Measurements from ENCODE around the gene FFAR1. TPM values are rescaled to one million over a fixed set of nuclear protein-coding genes. Genes with fewer than 3 reads are reported as not detected.

The FFAR1 gene
- polyA plus RNA-seq, 3 donors, result 0.04 TPM; not detected in 2

DNA sequence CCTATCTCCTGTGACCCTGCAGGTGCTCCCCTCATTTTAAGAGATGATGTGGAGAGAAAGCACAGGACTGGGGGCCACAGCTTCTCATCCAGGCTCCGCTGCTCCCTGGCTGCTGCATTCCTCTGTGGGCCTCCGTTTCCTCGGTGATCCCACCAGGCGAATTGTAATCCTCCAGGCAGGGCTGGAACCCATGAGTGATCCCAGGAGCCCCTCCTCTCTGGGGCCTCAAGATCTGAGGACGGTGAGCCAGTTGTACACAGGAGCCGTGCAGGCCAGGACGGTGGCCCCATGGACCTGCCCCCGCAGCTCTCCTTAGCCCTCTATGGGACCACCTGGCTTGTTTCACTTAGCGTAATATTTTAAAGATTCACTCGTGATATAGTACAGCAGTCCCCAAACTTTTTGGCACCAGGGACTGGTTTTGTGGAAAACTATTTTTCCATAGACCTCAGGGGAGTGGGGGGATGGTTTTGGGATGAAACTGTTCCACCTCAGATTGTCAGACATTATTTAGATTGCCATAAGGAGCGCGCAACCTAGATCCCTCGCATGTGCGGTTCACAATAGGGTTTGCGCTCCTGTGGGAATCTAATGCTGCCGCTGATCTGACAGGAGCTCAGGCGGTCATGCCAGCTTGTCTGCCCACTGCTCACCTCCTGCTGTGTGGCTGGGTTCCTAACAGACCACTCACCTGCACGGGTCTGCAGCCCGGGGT, 16.2 kb downstream of the FFAR1 start:
- no peak overlapping the region for H2AFZ ChIP-seq (ENCODE audit: insufficient read depth, low read depth, low read length, poor library complexity, severe bottlenecking)
- DNase-seq, result no peak
- no peaks in the 10 kb centered on the region for H3K36me3 Mint-ChIP-seq
- peaks cover under 1% of the 10 kb centered on the region for H3K4me1 Mint-ChIP-seq
- no peaks in the 10 kb centered on the region for H4K20me1 ChIP-seq (ENCODE audit: insufficient read depth, low read length)
- no peaks in the 10 kb centered on the region for H3K36me3 ChIP-seq (replicated peaks in 1 of 2; ENCODE audit: control insufficient read depth in 1 of 2, insufficient read depth in 2 of 2, low read length in 2 of 2)
- intact Hi-C loops (cut with micrococcal nuclease), result no loop called here
- H3K79me2 ChIP-seq (ENCODE audit: insufficient read depth, low read length), result no peaks in the 10 kb centered on the region
- H3K9me3 ChIP-seq (replicated peaks in 1 of 2; ENCODE audit: control insufficient read depth in 1 of 2, insufficient read depth in 1 of 2, low read length in 2 of 2), result peaks cover 0 to 2% of the 10 kb centered on the region in 2 donors
- H3K9me3 Mint-ChIP-seq, result peaks cover 0 to 6% (median 3%) of the 10 kb centered on the region in 7 donors
- H3K4me2 ChIP-seq (replicated peaks; ENCODE audit: extremely low read depth, low read length, poor library complexity, severe bottlenecking), result no peak overlapping the region
- H3K4me1 ChIP-seq (ENCODE audit: control insufficient read depth in 1 of 2, insufficient read depth in 2 of 2, low read length in 2 of 2), result no peaks in the 10 kb centered on the region
- H3K27me3 Mint-ChIP-seq (ENCODE audit: low read depth in 3 of 3), result peaks cover 0 to 20% (median 8%) of the 10 kb centered on the region in 3 donors
- H3K4me3 ChIP-seq (replicated peaks in 1 of 3; ENCODE audit: low read depth in 2 of 3, low read length in 3 of 3), result no peak overlapping the region
- H3K4me3 Mint-ChIP-seq, result no peak overlapping the region
- H3K27ac ChIP-seq (ENCODE audit: low read depth in 1 of 2, low read length in 2 of 2), result no peak overlapping the region
- TF ChIP-seq, protein P1, sequence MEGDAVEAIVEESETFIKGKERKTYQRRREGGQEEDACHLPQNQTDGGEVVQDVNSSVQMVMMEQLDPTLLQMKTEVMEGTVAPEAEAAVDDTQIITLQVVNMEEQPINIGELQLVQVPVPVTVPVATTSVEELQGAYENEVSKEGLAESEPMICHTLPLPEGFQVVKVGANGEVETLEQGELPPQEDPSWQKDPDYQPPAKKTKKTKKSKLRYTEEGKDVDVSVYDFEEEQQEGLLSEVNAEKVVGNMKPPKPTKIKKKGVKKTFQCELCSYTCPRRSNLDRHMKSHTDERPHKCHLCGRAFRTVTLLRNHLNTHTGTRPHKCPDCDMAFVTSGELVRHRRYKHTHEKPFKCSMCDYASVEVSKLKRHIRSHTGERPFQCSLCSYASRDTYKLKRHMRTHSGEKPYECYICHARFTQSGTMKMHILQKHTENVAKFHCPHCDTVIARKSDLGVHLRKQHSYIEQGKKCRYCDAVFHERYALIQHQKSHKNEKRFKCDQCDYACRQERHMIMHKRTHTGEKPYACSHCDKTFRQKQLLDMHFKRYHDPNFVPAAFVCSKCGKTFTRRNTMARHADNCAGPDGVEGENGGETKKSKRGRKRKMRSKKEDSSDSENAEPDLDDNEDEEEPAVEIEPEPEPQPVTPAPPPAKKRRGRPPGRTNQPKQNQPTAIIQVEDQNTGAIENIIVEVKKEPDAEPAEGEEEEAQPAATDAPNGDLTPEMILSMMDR (IDR thresholded peaks at IDR 0.05), result no peak
- no peak overlapping the region for H3K9ac ChIP-seq (ENCODE audit: insufficient read depth, low read length, poor library complexity, severe bottlenecking)
- 93% methylated on average over 17 of the region's 19 CpGs for WGBS (ENCODE audit: insufficient coverage)
- no peak overlapping the region for H3K27ac Mint-ChIP-seq
- peaks cover 0 to 4% of the 10 kb centered on the region in 2 donors for H3K27me3 ChIP-seq (ENCODE audit: control insufficient read depth in 2 of 2, insufficient read depth in 2 of 2, low read length in 2 of 2)

DNA sequence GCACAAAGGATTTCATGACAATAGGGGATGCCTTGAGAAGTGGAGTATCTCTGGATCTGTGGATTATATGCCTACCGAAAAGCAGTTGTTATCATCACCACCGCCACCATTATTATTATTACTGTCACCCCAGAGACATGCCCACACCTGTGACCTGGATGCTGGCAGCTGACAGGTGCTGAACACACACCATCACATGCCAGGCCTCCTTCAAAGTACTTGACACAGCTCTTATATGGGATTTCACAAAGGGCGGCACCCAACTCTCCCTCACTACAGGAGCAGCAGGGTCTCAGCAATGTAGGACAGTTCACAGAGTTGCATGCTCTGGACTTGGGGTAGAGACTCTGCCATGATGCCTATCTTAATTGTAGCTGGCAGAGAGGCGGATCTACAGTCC, 17.6 kb downstream of the FFAR1 start:
- Histone ChIP-seq H3K27me3 (ENCODE audit: control insufficient read depth in 2 of 2, insufficient read depth in 2 of 2, low read length in 2 of 2) (peaks cover 0 to 4% of the 10 kb centered on the region in 2 donors), H3K4me3 (replicated peaks in 1 of 3; ENCODE audit: low read depth in 2 of 3, low read length in 3 of 3) (no peak overlapping the region), H4K20me1 (ENCODE audit: insufficient read depth, low read length) (no peaks in the 10 kb centered on the region), H2AFZ (ENCODE audit: insufficient read depth, low read depth, low read length, poor library complexity, severe bottlenecking) (no peak overlapping the region), H3K79me2 (ENCODE audit: insufficient read depth, low read length) (no peaks in the 10 kb centered on the region), H3K27ac (ENCODE audit: low read depth in 1 of 2, low read length in 2 of 2) (no peak overlapping the region), H3K36me3 (replicated peaks in 1 of 2; ENCODE audit: control insufficient read depth in 1 of 2, insufficient read depth in 2 of 2, low read length in 2 of 2) (no peaks in the 10 kb centered on the region), H3K9ac (ENCODE audit: insufficient read depth, low read length, poor library complexity, severe bottlenecking) (no peak overlapping the region), H3K4me1 (ENCODE audit: control insufficient read depth in 1 of 2, insufficient read depth in 2 of 2, low read length in 2 of 2) (no peaks in the 10 kb centered on the region), H3K9me3 (replicated peaks in 1 of 2; ENCODE audit: control insufficient read depth in 1 of 2, insufficient read depth in 1 of 2, low read length in 2 of 2) (peaks cover 0 to 13% of the 10 kb centered on the region in 2 donors), H3K4me2 (replicated peaks; ENCODE audit: extremely low read depth, low read length, poor library complexity, severe bottlenecking) (no peak overlapping the region)
- TF ChIP-seq, protein P1 (IDR thresholded peaks at IDR 0.05), result no peak
- intact Hi-C loops (cut with micrococcal nuclease), result no loop called here
- Mint-ChIP-seq H3K36me3 (no peaks in the 10 kb centered on the region), H3K27ac (no peak overlapping the region), H3K9me3 (peaks cover 0 to 18% (median 11%) of the 10 kb centered on the region in 7 donors), H3K27me3 (ENCODE audit: low read depth in 3 of 3) (peaks cover 0 to 22% (median 8%) of the 10 kb centered on the region in 3 donors), H3K4me3 (no peak overlapping the region), H3K4me1 (no peaks in the 10 kb centered on the region)
- WGBS (ENCODE audit: insufficient coverage), result 93% methylated on average over 3 of the region's 4 CpGs
- DNase-seq, result no peak
